ENCODE results near the gene EPHB2.

GRCh38 chr1:22913421-22914141 is 202.9 kb downstream of the EPHB2 start:
- TF ChIP-seq POLR2A (IDR thresholded peaks at IDR 0.05) (no peak), EP300 (IDR thresholded peaks at IDR 0.05) (no peak)
- TF ChIP-seq, protein P1, sequence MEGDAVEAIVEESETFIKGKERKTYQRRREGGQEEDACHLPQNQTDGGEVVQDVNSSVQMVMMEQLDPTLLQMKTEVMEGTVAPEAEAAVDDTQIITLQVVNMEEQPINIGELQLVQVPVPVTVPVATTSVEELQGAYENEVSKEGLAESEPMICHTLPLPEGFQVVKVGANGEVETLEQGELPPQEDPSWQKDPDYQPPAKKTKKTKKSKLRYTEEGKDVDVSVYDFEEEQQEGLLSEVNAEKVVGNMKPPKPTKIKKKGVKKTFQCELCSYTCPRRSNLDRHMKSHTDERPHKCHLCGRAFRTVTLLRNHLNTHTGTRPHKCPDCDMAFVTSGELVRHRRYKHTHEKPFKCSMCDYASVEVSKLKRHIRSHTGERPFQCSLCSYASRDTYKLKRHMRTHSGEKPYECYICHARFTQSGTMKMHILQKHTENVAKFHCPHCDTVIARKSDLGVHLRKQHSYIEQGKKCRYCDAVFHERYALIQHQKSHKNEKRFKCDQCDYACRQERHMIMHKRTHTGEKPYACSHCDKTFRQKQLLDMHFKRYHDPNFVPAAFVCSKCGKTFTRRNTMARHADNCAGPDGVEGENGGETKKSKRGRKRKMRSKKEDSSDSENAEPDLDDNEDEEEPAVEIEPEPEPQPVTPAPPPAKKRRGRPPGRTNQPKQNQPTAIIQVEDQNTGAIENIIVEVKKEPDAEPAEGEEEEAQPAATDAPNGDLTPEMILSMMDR (IDR thresholded peaks at IDR 0.05) = no peak
